ENCODE measurements around the gene DNM2.

The DNM2 gene

GRCh38 chr19:10830931-10831779 lies 113.3 kb downstream of the DNM2 start:
- POLR2A ChIA-PET, result no interaction called here
- DNase-seq (ENCODE audit: extremely low spot score), result no peak
- CTCF ChIA-PET, result interaction anchor here (2.2 to 3.1 kb wide), 2 partner anchors 10 to 33 kb away, joined by 7 to 14 read pairs; no protein-coding TSS in a partner anchor
- TF ChIP-seq CTCF (IDR thresholded peaks at IDR 0.05; ENCODE audit: control extremely low read depth, extremely low read depth, low read depth, missing control alignments), result no peak

GRCh38 chr19:10831987-10832938 lies 114.4 kb downstream of the DNM2 start:
- no peak for TF ChIP-seq CTCF (IDR thresholded peaks at IDR 0.05; ENCODE audit: control extremely low read depth, extremely low read depth, low read depth, missing control alignments)
- ChIA-PET CTCF (interaction anchor here (0.8 to 2.2 kb wide), 2 partner anchors 29 to 32 kb away, joined by 3 to 7 read pairs; no protein-coding TSS in a partner anchor), POLR2A (no interaction called here)
- DNase-seq (ENCODE audit: extremely low spot score), result no peak

- no peak for TF ChIP-seq CTCF (IDR thresholded peaks at IDR 0.05; ENCODE audit: control extremely low read depth, extremely low read depth, low read depth, missing control alignments)
- DNase-seq (ENCODE audit: extremely low spot score), result no peak
- POLR2A ChIA-PET, result no interaction called here
- CTCF ChIA-PET, result interaction anchor here (0.8 kb wide), 1 partner anchor 28 kb away, joined by 3 read pairs; no protein-coding TSS in a partner anchor
These were observed 115.0 kb downstream of the DNM2 start for GRCh38 chr19:10832939-10833296.

- CTCF ChIA-PET, result interaction anchor here (0.8 to 3.6 kb wide), 12 partner anchors 11 to 117 kb away, joined by 3 to 45 read pairs (median 4); partner anchors contain the start of genes CARM1 and DNM2
- POLR2A ChIA-PET, result no interaction called here
- TF ChIP-seq CTCF (IDR thresholded peaks at IDR 0.05; ENCODE audit: control extremely low read depth, extremely low read depth, low read depth, missing control alignments), result no peak
- DNase-seq (ENCODE audit: extremely low spot score), result peak; percentile 99
These were observed 117.3 kb downstream of the DNM2 start for GRCh38 chr19:10835089-10835753.

- no peak for TF ChIP-seq CTCF (IDR thresholded peaks at IDR 0.05; ENCODE audit: control extremely low read depth, extremely low read depth, low read depth, missing control alignments)
- CTCF ChIA-PET, result interaction anchor here (0.9 to 3.6 kb wide), 17 partner anchors 11 to 136 kb away, joined by 3 to 45 read pairs (median 4); partner anchors contain the start of genes CARM1 and DNM2
- peak; percentile 95 for DNase-seq (ENCODE audit: extremely low spot score)
- POLR2A ChIA-PET, result interaction anchor here (0.8 kb wide), 1 partner anchor 12 kb away, joined by 3 read pairs; the partner anchor contains the start of gene C19orf38
These were observed 118.0 kb downstream of the DNM2 start, which contains the start of gene TMED1 for GRCh38 chr19:10835754-10836478. TSS of gene TMED1 (minus strand) at chr19:10836212. CDS start at chr19:10836191, 21 bp downstream.
